ENCODE measurements around the gene POLL.

Gene POLL

DNA sequence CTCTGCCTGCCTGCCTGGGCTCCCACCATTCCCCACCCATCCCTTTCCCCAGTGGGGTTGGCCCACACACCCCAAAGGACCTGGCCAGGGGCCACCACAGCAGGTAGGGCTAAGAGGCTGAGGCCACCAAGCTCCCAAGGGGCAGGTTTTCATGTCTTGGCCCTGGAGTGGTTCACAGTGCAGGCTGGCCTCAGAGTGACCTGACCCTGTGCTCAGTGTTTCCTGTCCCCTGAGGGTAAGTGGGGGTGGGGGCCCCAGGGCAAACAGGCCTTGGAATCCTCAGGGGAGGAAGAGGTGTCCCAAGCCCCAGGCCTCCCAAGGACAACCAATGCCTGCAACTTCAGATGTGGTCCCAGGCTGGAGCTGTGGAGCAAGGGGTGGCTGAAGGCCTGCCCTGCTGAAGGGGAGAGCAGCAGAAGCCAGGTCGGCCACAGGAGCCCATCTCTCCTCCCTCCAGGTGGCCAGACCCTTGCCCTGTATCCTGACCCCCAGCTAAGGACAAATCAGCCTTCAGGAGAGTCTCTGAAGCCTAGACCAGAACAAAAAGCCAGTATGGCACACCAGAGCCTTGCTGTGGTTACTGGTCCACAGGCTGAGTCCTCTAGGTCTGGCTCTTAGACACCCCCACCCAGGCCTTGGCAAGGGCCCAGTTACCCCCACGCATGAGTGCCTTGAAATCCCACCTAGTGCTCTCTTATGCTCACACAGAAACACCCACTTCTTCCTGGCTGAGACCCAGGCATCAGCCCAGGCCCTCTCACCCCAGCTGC lies 27.6 kb downstream of the POLL start:
- Histone ChIP-seq H3K9me3 (ENCODE audit: control insufficient read depth in 2 of 2, low read length in 2 of 2) (no peaks in the 10 kb centered on the region), H3K27ac (ENCODE audit: low read depth in 2 of 2, low read length in 2 of 2) (no peak overlapping the region), H3K27me3 (ENCODE audit: control insufficient read depth in 2 of 2, insufficient read depth in 2 of 2, low read length in 2 of 2) (peaks cover 6 to 17% of the 10 kb centered on the region in 2 donors), H3K4me3 (ENCODE audit: low read length in 2 of 2) (no peak overlapping the region), H3K4me1 (ENCODE audit: control insufficient read depth in 2 of 2, insufficient read depth in 2 of 2, low read length in 2 of 2) (no peaks in the 10 kb centered on the region), H3K9ac (ENCODE audit: low read depth in 1 of 2, low read length in 2 of 2) (no peak overlapping the region), H3K36me3 (ENCODE audit: control insufficient read depth in 2 of 2, insufficient read depth in 2 of 2, low read length in 2 of 2) (peaks cover 0 to under 1% of the 10 kb centered on the region in 2 donors)

DNA sequence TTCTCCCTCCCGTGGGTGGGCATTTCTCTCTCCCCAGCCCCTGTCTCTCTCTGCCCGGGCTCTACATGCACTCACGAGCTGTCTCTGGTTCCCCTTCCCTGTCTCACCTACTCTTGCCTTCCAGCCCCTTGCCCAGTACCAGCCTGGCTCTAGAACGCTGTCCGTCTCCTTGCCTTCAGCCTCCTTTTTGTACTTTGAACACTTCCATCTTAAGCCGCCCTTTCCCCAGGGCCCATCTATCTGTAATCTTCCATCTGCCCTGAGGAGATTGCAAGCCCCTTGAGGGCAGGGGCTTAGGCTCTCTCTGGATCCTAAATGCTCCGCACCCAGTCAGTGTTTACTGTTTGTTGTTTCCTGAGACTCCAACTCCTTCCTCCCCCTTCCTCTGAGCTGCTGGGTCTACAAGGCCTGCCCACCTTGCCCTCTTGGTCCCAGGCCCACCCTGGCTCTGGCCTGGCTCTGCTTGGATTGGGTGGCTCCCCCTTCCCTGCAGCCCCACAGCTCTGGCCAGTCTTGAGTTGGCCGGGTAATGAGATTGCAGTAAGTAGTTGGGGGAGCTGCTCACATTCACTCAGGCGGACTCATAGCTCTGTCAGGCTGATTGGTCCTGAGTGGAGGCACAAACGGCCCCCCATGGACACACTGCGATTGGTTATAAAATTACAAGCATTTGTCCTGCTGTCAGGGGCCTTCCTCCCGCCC lies 28.3 kb downstream of the POLL start:
- no peak overlapping the region for H3K4me3 ChIP-seq (ENCODE audit: low read length in 2 of 2)
- H3K36me3 ChIP-seq (ENCODE audit: control insufficient read depth in 2 of 2, insufficient read depth in 2 of 2, low read length in 2 of 2): peaks cover 0 to 4% of the 10 kb centered on the region in 2 donors
- H3K9ac ChIP-seq (ENCODE audit: low read depth in 1 of 2, low read length in 2 of 2): no peak overlapping the region
- no peaks in the 10 kb centered on the region for H3K4me1 ChIP-seq (ENCODE audit: control insufficient read depth in 2 of 2, insufficient read depth in 2 of 2, low read length in 2 of 2)
- H3K9me3 ChIP-seq (ENCODE audit: control insufficient read depth in 2 of 2, low read length in 2 of 2): no peaks in the 10 kb centered on the region
- peaks cover 0 to 11% of the 10 kb centered on the region in 2 donors for H3K27me3 ChIP-seq (ENCODE audit: control insufficient read depth in 2 of 2, insufficient read depth in 2 of 2, low read length in 2 of 2)
- no peak overlapping the region for H3K27ac ChIP-seq (ENCODE audit: low read depth in 2 of 2, low read length in 2 of 2)

DNA sequence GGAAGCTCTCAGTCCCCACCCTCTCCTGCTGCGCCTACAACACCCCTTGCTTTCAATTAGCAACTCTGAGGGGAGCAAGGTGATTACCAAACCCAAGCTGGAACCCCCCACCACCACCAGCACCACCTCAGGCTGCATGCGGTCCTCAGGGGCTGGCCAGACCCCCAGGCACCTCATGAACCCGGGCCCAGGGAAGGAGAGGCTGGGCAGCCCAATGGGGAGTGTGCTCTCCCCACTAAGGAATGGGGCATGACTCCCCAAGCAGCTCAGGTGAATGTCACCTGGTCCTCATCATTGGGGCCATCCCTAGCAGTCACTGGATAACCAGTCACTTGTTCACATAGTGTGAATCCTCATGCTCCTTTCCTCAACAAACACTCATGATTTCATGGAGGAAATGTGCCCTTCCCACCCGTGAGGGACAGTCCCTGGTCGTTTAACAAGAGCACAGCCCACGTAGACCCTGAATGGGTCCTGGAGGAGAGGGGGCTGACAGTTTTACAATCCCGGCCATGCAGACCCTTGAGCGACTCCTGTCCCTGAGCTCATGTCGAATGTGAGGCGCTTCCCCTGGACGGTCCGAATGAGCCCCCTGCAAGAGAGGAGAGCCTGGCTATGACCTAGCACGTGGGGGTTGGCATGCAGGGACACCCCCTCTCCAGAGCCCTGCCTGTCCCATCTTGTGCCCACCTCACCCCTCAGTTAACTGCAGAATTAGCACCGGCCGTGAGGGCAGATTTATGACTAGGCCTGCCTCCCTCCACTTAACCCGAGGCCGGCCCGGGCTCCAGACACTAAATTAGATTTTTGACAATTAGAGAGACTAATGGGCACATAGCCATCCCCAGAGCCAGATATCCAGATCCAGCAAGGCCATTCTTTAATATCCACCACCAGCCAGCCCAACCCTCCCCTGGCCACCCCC lies 29.1 kb downstream of the POLL start:
- H3K9ac ChIP-seq (ENCODE audit: low read depth in 1 of 2, low read length in 2 of 2): no peak overlapping the region
- H3K27ac ChIP-seq (ENCODE audit: low read depth in 2 of 2, low read length in 2 of 2): no peak overlapping the region
- H3K36me3 ChIP-seq (ENCODE audit: control insufficient read depth in 2 of 2, insufficient read depth in 2 of 2, low read length in 2 of 2): peaks cover 0 to 4% of the 10 kb centered on the region in 2 donors
- H3K9me3 ChIP-seq (ENCODE audit: control insufficient read depth in 2 of 2, low read length in 2 of 2): no peaks in the 10 kb centered on the region
- H3K4me1 ChIP-seq (ENCODE audit: control insufficient read depth in 2 of 2, insufficient read depth in 2 of 2, low read length in 2 of 2): no peaks in the 10 kb centered on the region
- H3K27me3 ChIP-seq (ENCODE audit: control insufficient read depth in 2 of 2, insufficient read depth in 2 of 2, low read length in 2 of 2): peaks cover 0 to 9% of the 10 kb centered on the region in 2 donors
- H3K4me3 ChIP-seq (ENCODE audit: low read length in 2 of 2): no peak overlapping the region

DNA sequence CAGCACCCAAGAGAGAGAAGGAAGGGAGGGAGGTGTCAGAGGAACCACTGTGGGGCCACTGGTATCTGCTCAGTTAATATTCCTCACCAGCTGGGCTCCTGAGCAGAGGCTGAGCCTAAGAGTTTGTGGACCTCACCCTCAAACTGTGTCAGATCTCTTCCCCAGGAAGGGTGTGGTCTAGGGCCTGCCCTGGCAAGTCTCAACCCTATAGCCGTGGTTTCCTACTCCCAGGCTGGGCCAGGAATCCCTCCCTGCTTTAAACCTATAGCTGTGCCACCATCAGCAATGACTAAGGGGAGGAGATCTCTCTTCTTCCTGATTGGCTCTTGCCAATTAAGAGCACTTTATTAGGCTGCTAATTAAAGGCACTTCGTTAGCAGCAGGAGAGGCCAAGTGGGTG lies 29.9 kb downstream of the POLL start:
- H3K36me3 ChIP-seq (ENCODE audit: control insufficient read depth in 2 of 2, insufficient read depth in 2 of 2, low read length in 2 of 2): peaks cover 4 to 6% of the 10 kb centered on the region in 2 donors
- no peaks in the 10 kb centered on the region for H3K4me1 ChIP-seq (ENCODE audit: control insufficient read depth in 2 of 2, insufficient read depth in 2 of 2, low read length in 2 of 2)
- no peak overlapping the region for H3K4me3 ChIP-seq (ENCODE audit: low read length in 2 of 2)
- no peak overlapping the region for H3K27ac ChIP-seq (ENCODE audit: low read depth in 2 of 2, low read length in 2 of 2)
- no peak overlapping the region for H3K9ac ChIP-seq (ENCODE audit: low read depth in 1 of 2, low read length in 2 of 2)
- H3K9me3 ChIP-seq (ENCODE audit: control insufficient read depth in 2 of 2, low read length in 2 of 2): no peaks in the 10 kb centered on the region
- peaks cover 0 to 4% of the 10 kb centered on the region in 2 donors for H3K27me3 ChIP-seq (ENCODE audit: control insufficient read depth in 2 of 2, insufficient read depth in 2 of 2, low read length in 2 of 2)

DNA sequence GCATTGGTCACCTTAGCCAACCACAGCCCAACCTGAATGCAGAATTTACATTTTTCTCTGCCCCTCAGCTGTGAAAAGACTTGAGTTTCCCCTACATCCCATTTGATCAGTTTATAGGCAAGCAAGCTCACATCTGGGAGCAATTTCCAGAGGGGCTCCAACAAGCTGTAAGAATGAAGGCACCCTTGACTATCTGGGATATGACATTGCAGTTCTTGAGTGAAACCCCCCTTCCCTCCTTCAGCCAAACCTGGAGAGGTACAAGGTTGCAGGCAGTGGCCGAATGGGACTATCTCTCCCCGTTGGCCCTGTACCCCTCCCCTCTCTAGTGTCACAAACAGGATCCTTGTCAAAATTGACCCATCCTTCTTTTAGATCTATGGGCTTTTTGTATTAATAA lies 30.5 kb downstream of the POLL start:
- Histone ChIP-seq H3K4me3 (ENCODE audit: low read length in 2 of 2) (no peak overlapping the region), H3K9ac (ENCODE audit: low read depth in 1 of 2, low read length in 2 of 2) (no peak overlapping the region), H3K27ac (ENCODE audit: low read depth in 2 of 2, low read length in 2 of 2) (no peak overlapping the region), H3K27me3 (ENCODE audit: control insufficient read depth in 2 of 2, insufficient read depth in 2 of 2, low read length in 2 of 2) (peaks cover 0 to 4% of the 10 kb centered on the region in 2 donors), H3K4me1 (ENCODE audit: control insufficient read depth in 2 of 2, insufficient read depth in 2 of 2, low read length in 2 of 2) (no peaks in the 10 kb centered on the region), H3K9me3 (ENCODE audit: control insufficient read depth in 2 of 2, low read length in 2 of 2) (no peaks in the 10 kb centered on the region), H3K36me3 (ENCODE audit: control insufficient read depth in 2 of 2, insufficient read depth in 2 of 2, low read length in 2 of 2) (peaks cover 8 to 12% of the 10 kb centered on the region in 2 donors)

DNA sequence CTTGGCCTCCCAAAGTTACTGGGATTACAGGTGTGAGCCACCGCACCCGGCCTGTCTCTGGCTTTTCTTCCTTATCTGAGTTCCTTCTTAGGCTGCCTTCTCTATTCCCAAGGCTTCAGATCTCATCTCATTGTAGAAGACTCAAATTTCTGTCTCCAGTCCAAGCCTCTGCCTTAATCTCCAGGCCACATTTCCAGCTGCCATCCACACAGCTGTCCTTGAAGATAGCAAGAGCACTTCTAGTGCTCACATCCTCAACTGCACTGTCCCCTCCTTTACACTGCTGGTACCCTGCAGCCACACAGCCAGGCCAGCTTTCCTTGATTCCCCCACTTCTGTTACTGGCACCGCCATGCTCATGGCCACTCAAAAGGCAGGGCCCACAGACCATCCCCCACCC lies 35.6 kb downstream of the POLL start:
- H3K9ac ChIP-seq (ENCODE audit: low read depth in 1 of 2, low read length in 2 of 2): no peak overlapping the region
- H3K36me3 ChIP-seq (ENCODE audit: control insufficient read depth in 2 of 2, insufficient read depth in 2 of 2, low read length in 2 of 2): peaks cover 13 to 25% of the 10 kb centered on the region in 2 donors
- H3K27ac ChIP-seq (ENCODE audit: low read depth in 2 of 2, low read length in 2 of 2): no peak overlapping the region
- H3K27me3 ChIP-seq (ENCODE audit: control insufficient read depth in 2 of 2, insufficient read depth in 2 of 2, low read length in 2 of 2): no peaks in the 10 kb centered on the region
- no peaks in the 10 kb centered on the region for H3K4me1 ChIP-seq (ENCODE audit: control insufficient read depth in 2 of 2, insufficient read depth in 2 of 2, low read length in 2 of 2)
- H3K9me3 ChIP-seq (ENCODE audit: control insufficient read depth in 2 of 2, low read length in 2 of 2): no peaks in the 10 kb centered on the region
- no peak overlapping the region for H3K4me3 ChIP-seq (ENCODE audit: low read length in 2 of 2)

DNA sequence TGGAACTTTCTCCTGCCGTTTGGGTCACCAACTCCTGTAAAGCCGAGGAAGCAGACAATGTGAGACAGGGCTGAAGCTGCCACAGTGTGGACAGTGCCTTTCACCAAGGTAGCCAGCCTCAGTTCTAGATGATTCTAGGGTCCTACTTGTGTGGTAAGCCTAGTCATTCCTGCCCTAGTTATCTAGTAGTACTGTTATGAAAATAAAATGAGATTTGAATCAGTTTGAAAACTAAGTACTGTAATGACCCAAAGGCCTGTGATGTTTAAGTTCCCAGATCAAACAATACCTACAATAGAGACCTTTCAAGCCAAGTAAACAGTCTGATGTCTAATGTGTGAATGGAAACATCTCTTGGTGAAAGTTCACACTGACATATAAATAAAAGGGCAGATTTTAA lies 37.1 kb downstream of the POLL start:
- Histone ChIP-seq H3K27me3 (ENCODE audit: control insufficient read depth in 2 of 2, insufficient read depth in 2 of 2, low read length in 2 of 2) (no peaks in the 10 kb centered on the region), H3K9ac (ENCODE audit: low read depth in 1 of 2, low read length in 2 of 2) (no peak overlapping the region), H3K4me1 (ENCODE audit: control insufficient read depth in 2 of 2, insufficient read depth in 2 of 2, low read length in 2 of 2) (no peaks in the 10 kb centered on the region), H3K36me3 (ENCODE audit: control insufficient read depth in 2 of 2, insufficient read depth in 2 of 2, low read length in 2 of 2) (peaks cover 13 to 25% of the 10 kb centered on the region in 2 donors), H3K4me3 (ENCODE audit: low read length in 2 of 2) (no peak overlapping the region), H3K9me3 (ENCODE audit: control insufficient read depth in 2 of 2, low read length in 2 of 2) (no peaks in the 10 kb centered on the region), H3K27ac (ENCODE audit: low read depth in 2 of 2, low read length in 2 of 2) (no peak overlapping the region)

DNA sequence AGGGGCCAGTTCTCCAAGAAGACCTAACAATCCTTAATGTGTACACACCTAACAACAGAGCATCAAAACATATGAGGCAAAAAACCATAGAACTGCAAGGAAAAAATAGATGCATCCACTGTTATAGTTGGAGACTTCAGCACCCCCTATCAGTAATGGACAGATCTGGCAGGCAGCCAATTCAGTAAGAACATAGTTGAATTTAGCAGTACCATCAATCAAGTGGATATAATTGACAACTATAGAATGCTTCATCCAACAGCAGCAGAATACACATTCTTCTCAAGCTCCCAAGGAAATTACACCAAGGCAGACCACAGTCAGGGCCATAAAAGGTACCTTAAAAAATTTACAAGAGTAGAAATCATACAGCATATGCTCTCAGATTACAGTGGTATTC lies 42.2 kb downstream of the POLL start:
- no peaks in the 10 kb centered on the region for H3K9me3 ChIP-seq (ENCODE audit: control insufficient read depth in 2 of 2, low read length in 2 of 2)
- H3K27ac ChIP-seq (ENCODE audit: low read depth in 2 of 2, low read length in 2 of 2): no peak overlapping the region
- H3K27me3 ChIP-seq (ENCODE audit: control insufficient read depth in 2 of 2, insufficient read depth in 2 of 2, low read length in 2 of 2): no peaks in the 10 kb centered on the region
- no peak overlapping the region for H3K9ac ChIP-seq (ENCODE audit: low read depth in 1 of 2, low read length in 2 of 2)
- H3K36me3 ChIP-seq (ENCODE audit: control insufficient read depth in 2 of 2, insufficient read depth in 2 of 2, low read length in 2 of 2): peaks cover 0 to 3% of the 10 kb centered on the region in 2 donors
- H3K4me1 ChIP-seq (ENCODE audit: control insufficient read depth in 2 of 2, insufficient read depth in 2 of 2, low read length in 2 of 2): no peaks in the 10 kb centered on the region
- H3K4me3 ChIP-seq (ENCODE audit: low read length in 2 of 2): no peak overlapping the region

DNA sequence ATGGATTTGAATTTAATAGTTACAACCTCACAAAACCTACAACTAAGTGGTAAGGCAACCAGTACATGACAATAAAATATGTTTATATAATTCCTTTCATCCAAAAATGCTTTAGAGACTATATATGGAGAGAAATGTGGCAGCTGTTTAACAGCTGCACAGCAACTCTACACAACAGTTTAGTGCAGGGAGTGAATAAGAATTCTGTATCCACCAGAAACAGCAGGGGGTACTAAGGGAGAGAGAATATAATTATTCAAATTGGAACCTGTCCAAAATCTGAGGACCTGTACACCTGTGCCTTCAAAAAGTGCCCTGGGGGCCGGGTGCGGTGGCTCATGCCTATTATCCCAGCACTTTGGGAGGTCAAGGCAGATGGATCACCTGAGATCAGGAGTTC lies 49.6 kb downstream of the POLL start:
- peaks cover under 1 to 12% of the 10 kb centered on the region in 2 donors for H3K36me3 ChIP-seq (ENCODE audit: control insufficient read depth in 2 of 2, insufficient read depth in 2 of 2, low read length in 2 of 2)
- H3K4me1 ChIP-seq (ENCODE audit: control insufficient read depth in 2 of 2, insufficient read depth in 2 of 2, low read length in 2 of 2): no peaks in the 10 kb centered on the region
- H3K9ac ChIP-seq (ENCODE audit: low read depth in 1 of 2, low read length in 2 of 2): no peak overlapping the region
- H3K4me3 ChIP-seq (ENCODE audit: low read length in 2 of 2): no peak overlapping the region
- H3K9me3 ChIP-seq (ENCODE audit: control insufficient read depth in 2 of 2, low read length in 2 of 2): no peaks in the 10 kb centered on the region
- H3K27ac ChIP-seq (ENCODE audit: low read depth in 2 of 2, low read length in 2 of 2): no peak overlapping the region
- H3K27me3 ChIP-seq (ENCODE audit: control insufficient read depth in 2 of 2, insufficient read depth in 2 of 2, low read length in 2 of 2): no peaks in the 10 kb centered on the region

DNA sequence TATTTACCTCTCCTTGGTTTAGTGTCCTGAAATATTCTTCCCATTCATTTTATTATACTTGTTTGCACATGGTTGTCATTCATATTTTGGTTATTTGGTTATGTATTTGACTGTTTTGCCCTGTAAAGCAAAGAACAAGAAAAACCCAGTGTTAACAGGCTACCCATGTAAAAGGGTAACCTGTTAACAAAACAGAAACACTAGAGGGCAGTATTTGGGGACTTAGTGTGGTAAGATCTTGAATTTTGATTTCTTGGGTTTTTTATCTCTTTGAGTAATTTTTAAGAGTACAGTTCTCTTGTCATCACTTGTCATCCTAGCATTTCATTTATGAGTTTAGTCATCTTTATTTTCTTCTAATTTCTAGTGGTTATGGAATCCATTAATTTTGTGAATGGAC lies 51.3 kb downstream of the POLL start:
- no peaks in the 10 kb centered on the region for H3K9me3 ChIP-seq (ENCODE audit: control insufficient read depth in 2 of 2, low read length in 2 of 2)
- no peaks in the 10 kb centered on the region for H3K4me1 ChIP-seq (ENCODE audit: control insufficient read depth in 2 of 2, insufficient read depth in 2 of 2, low read length in 2 of 2)
- H3K27ac ChIP-seq (ENCODE audit: low read depth in 2 of 2, low read length in 2 of 2): no peak overlapping the region
- H3K4me3 ChIP-seq (ENCODE audit: low read length in 2 of 2): no peak overlapping the region
- peaks cover 3 to 12% of the 10 kb centered on the region in 2 donors for H3K36me3 ChIP-seq (ENCODE audit: control insufficient read depth in 2 of 2, insufficient read depth in 2 of 2, low read length in 2 of 2)
- no peak overlapping the region for H3K9ac ChIP-seq (ENCODE audit: low read depth in 1 of 2, low read length in 2 of 2)
- H3K27me3 ChIP-seq (ENCODE audit: control insufficient read depth in 2 of 2, insufficient read depth in 2 of 2, low read length in 2 of 2): no peaks in the 10 kb centered on the region

Measured in mucosa of rectum (tissue), 2 donors.